BJ (cell line): ENCODE data around the gene TSHR. TPM values are rescaled to one million over a fixed set of nuclear protein-coding genes. Genes with fewer than 3 reads are reported as not detected.

Experiments used
- CTCF ChIA-PET: fragments of 350-600 bp; formaldehyde crosslinking; extraction: SDS; loops from one replicate; lab custom pipeline; 2021; ENCODE audit warnings: antibody characterized with exemption, inconsistent platforms; lab: Yijun Ruan, JAX
- POLR2A ChIA-PET: fragments of 300-600 bp; sonication (Branson Sonifier 250); formaldehyde crosslinking; extraction: SDS; loops from one replicate; lab custom pipeline; 2021; ENCODE audit warnings: antibody characterized with exemption; lab: Charles Lee
- DNase-seq: peaks from one replicate; pipeline ENCODE4 v3.0.0-alpha.2; 2011; ENCODE audit warnings: low read depth
- H3K27me3 ChIP-seq: 2 replicates; pipeline ENCODE4 v1.6.0; 2011; ENCODE audit warnings: low read length; ENCODE audit not compliant: control insufficient read depth, insufficient read depth
- H3K36me3 ChIP-seq: 2 replicates; pipeline ENCODE4 v1.5.1; 2011; ENCODE audit warnings: low read length; ENCODE audit not compliant: control insufficient read depth, insufficient read depth
- H3K4me3 ChIP-seq: 2 replicates; pipeline ENCODE4 v1.5.1; 2011; ENCODE audit warnings: low read depth, mild to moderate bottlenecking, control low read depth, low read length
- CTCF ChIP-seq: IDR thresholded peaks from 2 replicates; pipeline ENCODE4 v1.5.1; 2011; ENCODE audit warnings: low read depth, mild to moderate bottlenecking, control low read depth, inconsistent platforms, low read length, moderate library complexity; ENCODE audit not compliant: insufficient read depth
- polyA plus RNA-seq: library from polyadenylated mRNA; depleted of rRNA; stranded (reverse); fragments of >200 nt; gene quantifications from 2 replicates; pipeline ENCODE4 v1.2.3, GENCODE V29; 2011

Gene TSHR
- polyA plus RNA-seq, 1 experiment: not detected

GRCh38 chr14:81147140-81147897 is 191.9 kb downstream of the TSHR start:
- H3K4me3 ChIP-seq: no peak overlapping the region
- CTCF ChIA-PET: interaction anchor here (0.8 kb wide), 1 partner anchor 23 kb away, joined by 3 read pairs; no protein-coding TSS in a partner anchor
- POLR2A ChIA-PET: no interaction called here

GRCh38 chr14:81148635-81149034 is 193.2 kb downstream of the TSHR start:
- no peak for TF ChIP-seq CTCF
- Histone ChIP-seq H3K4me3 (no peak overlapping the region), H3K27me3 (no peaks in the 10 kb centered on the region), H3K36me3 (no peaks in the 10 kb centered on the region)
- ChIA-PET POLR2A (no interaction called here), CTCF (interaction anchor here (1.2 to 1.7 kb wide), 3 partner anchors 12 to 21 kb away, joined by 3 to 6 read pairs (median 3); no protein-coding TSS in a partner anchor)
- no peak for DNase-seq

More at GRCh38 chr14:81147140-81147897, 191.9 kb downstream of the TSHR start:
- H3K27me3 ChIP-seq: no peaks in the 10 kb centered on the region
- no peak for TF ChIP-seq CTCF
- no peak for DNase-seq
- no peaks in the 10 kb centered on the region for H3K36me3 ChIP-seq

GRCh38 chr14:81153187-81153586 is 197.8 kb downstream of the TSHR start:
- Histone ChIP-seq H3K4me3 (no peak overlapping the region), H3K27me3 (no peaks in the 10 kb centered on the region), H3K36me3 (no peaks in the 10 kb centered on the region)
- no peak for DNase-seq
- ChIA-PET POLR2A (no interaction called here), CTCF (no interaction called here)
- no peak for TF ChIP-seq CTCF

GRCh38 chr14:81157431-81157830 is 202.0 kb downstream of the TSHR start:
- no peaks in the 10 kb centered on the region for H3K36me3 ChIP-seq
- ChIA-PET POLR2A (no interaction called here), CTCF (no interaction called here)
- no peak for DNase-seq
- H3K4me3 ChIP-seq: no peak overlapping the region
- TF ChIP-seq CTCF: no peak
- no peaks in the 10 kb centered on the region for H3K27me3 ChIP-seq

- TF ChIP-seq CTCF: no peak
- Histone ChIP-seq H3K36me3 (no peaks in the 10 kb centered on the region), H3K27me3 (no peaks in the 10 kb centered on the region), H3K4me3 (no peak overlapping the region)
- POLR2A ChIA-PET: no interaction called here
- DNase-seq: no peak
- CTCF ChIA-PET: interaction anchor here (0.9 to 4.3 kb wide), 4 partner anchors 9 to 164 kb away, joined by 3 to 39 read pairs (median 7); no protein-coding TSS in a partner anchor
Observed at GRCh38 chr14:81161088-81161487, 205.7 kb downstream of the TSHR start.
